GM10847 (cell line): ENCODE measurements around the gene PHLDB1.

Experiments
- POLR2A ChIP-seq: IDR thresholded peaks from 2 replicates; pipeline ENCODE4 v1.6.1; 2011; ENCODE audit not compliant: insufficient read length; ENCODE audit errors: extremely low read depth

Gene PHLDB1

DNA sequence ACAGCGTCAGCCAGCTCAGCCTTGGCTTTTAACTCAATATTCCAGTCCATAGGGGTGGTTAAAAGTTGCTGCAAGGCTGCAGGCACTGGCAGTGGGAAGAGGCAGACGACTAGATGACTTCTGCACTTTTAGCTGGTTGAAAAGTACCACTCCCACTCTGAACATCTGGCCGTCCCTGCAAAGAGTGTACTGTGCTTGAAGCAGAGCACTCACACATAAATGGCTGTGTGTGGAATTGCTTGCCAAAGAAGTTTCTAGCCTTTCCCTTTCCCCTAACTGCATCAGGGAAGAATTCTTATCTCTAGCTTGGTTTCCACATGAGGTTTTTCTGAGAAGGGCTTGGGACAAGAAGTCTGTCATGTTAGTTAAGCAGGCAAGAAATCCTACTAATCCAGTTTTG lies 5.1 kb upstream of the PHLDB1 start:
- no peak for TF ChIP-seq POLR2A

DNA sequence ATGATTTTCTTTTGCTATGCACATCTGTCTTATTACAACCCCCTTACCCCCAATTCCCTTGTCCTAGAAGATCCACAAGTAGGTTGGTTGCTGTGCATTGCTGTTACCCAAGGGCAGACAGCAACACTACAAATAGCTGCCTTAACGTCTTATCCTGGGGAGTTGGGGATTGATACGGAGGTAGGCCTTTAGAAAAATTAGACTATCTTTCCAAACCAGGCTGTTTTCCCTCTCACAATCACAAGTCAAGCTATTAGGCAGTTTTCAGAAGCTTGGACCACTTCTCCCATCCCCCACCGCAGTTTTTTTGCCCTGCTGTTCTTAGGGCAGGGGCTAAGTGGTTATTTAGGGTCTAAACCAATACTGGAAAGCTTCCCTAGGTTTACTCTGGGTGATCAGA lies 2.8 kb upstream of the PHLDB1 start:
- no peak for TF ChIP-seq POLR2A

DNA sequence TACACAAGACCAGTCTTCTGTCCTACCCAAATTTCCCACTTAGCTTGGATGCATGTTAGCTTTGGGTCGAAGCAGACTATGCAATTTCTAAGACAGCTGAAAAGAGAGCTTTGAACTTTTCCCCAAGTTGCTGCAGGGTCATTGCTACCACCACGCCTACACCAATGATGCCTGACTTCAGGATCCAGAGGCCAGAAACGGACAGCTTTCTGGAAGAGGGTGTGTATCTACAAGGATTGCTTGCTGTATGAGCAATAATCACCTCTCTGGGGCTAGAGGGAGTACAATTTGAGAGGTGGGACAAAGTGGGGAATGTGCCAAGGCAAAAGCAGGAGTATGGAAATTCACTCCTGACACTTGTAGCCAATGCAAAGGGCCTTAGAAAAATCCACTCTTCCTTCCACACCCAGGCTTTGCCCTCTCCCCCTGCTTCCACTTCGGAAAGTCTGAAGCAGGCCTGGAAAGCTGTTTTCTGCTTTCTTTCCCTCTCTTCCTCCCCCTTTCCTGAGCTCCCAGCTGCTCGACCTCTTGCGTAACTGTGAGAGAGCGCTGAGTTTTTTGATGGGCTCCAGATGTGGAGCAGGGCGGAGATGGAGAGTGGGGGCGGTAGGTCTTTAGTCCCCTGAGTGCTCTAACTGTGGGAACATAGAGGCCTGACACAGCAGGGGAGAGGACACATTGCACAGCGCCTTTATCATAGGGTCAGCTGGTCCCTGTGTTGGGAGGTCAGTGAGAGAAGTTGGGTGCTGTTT lies 2.1 kb upstream of the PHLDB1 start:
- TF ChIP-seq POLR2A = no peak

DNA sequence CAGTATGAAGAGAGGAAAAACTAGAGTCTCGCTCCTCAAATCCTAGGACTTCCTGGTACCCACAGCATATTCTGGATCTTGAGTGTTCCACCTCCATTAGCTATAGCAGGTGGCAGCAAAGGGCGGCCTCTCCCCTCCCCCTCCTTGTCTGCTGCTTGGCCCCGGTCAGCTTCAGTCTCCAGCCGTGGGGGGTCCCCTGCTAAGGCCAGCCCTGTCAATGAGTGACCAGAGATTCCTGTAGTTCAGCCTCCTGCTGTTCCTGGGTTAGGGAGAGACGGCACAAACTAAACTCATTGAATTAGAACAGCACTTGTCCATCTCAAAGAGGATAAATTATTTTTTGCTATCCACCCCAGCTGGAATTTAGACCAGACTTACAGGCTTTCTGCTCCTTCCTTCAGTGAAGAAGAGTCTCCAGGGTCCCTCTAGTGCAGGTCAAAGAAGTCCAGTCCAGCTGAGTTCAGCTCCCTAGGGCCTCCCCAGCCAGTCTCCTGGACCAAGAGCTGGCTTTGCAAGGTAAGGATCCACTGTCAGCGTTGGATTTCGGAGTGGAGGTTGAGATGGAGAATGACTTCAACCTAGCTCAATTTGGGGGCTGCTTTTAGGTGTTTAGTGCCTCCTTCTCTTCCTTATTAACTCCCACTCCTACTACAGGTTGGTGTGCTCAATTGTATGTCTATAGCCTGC lies 1.1 kb upstream of the PHLDB1 start:
- TF ChIP-seq POLR2A = no peak

DNA sequence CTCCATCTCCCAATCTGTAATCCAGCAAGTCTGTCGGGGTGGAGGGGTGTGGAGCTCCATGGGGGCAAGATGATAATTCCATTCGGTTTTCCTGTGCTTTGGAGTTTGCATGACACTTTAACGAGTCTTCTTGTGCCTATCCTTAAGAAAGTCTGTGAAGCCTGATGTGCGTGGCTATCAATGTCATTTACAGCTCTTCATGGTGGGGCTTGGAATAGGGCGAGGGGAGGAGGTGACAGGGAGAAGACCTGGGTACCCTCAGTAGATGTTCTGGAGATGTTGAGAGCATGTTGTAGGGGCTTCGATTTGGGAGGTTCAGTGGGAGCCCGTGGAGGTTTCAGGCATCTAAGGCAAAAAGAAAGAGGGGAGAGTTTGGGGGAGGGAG lies 579 bp upstream of the PHLDB1 start:
- TF ChIP-seq POLR2A = no peak

DNA sequence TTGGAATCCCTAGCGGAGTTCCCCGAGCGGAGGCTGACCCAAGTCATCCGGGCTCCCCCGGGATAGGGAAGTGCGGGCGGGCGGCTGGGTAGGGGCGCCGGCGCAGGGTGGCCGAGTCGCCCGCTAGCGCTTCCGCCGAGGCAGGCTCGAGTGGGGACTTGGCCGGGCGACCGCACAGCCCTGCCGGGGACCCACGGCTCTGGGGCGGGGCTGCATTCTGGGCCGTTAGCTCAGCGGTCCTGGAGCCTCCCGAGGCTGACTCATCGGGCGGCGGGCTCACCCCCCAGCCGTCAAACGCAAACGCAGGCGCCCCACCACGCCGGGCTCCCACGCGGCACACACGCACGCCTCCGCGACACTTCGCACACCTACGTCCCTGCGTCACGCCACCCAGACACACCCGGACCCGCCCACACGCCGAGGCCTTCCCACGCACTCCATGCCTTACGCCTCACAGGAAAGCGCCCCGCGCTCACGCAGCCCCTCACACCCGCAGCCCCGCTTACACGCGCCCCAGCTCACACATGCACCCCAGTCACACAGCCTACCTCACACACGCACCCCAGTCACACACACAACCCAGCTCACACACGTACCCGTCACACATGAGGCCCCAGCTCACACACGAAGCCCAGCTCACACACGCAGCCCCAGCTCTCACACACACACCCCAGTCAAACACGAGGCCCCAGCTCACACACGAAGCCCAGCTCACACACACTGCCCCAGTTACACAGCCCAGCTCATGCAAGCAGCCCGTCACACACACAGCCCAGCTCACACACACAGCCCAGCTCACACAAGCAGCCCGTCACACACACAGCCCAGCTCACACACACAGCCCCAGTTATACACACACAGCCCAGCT lies 1.2 kb downstream of the PHLDB1 start:
- TF ChIP-seq POLR2A = no peak

DNA sequence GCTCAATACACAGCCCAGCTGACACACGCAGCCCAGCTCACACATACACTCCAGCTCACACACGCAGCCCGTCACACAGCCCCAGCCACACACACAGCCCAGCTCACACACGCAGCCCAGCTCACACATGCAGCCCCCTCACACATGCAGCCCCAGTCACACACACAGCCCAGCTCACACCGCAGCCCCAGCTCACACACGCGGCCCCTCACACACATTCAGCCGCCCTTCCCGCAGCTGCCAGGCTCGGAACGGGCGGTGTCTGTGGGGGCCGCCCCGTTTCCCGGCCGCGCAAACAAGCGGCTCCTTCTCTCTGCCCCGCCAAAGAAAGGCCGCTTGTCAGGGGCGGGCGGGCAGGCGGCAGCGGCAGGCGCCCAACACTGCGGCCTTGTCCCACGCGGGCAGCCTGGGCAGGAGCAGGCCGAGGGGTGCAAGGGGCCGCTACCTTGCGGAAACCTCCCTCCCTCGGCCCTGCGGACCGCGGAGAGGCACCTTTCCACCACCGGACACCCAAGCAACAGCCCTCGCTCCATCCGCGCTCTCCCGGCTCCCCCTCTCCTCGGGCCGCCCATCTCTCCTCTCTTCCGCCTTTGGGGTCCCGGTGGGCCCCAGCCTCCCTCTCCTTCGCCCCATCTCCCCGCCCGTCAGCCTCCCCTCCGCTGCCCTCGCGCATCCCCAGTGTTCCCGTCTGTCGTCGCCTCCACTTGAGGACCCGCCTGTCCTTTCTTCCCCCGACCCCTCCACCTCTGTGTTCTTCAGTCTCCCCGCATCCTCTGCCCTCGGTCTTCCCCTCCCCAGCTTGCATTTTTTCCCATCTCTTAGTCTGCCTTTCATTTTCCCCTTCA lies 2.2 kb downstream of the PHLDB1 start:
- no peak for TF ChIP-seq POLR2A

DNA sequence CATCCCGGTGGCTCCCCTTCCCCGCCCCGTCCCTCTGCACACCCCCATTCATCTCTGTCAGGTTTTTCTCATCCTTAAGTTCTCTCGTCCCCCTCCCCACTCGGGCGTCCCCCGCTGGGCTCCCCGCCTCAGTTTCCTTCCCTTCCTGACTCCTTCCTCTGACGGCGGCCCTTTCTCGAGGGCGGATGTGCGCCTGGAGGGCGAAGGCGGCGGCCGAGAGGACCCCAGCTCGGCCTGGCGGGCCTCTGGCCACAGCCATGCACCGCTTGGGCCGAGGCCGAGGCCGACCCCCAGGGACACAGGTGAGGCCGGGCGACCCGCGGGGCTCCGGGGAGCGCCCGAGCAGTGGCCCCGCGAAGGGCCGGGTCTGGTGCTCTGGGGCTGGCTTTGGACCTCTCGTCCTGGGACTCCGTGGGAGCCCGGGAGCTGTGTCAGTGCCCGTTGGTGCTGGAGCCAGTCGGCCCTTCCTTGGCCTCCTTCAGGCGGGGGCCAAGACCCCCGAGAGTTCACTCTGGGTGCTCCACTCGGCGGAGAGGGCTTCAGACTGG lies 2.9 kb downstream of the PHLDB1 start:
- no peak for TF ChIP-seq POLR2A

DNA sequence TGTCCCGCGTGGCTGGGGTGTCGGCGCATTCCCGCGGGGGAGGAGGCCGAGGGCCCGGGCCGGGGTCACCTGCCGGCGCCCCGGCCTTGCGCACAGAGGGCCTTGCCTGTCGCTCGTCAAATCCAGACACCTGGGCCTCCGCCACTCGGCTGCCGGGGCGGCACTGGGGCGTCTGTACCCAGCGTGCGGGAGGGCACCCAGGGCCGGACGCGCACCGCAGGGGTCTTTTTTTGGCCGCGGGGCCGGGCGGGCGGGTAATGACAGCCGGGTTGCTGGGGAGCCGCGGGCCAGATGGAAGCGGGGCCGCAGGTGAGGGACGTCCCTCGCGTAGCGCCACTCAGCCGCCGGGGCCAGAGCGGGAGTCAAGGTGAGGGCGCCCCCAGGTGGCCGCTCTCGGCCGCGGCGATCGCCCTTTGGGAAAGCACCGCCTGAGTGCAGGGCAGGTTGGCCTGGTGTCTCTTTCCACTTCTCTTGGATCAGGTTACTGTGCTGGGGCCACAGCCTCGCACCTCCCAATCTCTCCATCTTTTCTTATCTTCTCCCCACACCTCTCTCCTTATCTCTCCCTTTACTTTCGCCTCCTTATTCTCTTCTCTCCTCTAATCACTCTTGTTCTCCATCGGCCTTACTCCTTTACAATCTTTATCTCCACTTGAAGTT lies 3.5 kb downstream of the PHLDB1 start:
- no peak for TF ChIP-seq POLR2A

DNA sequence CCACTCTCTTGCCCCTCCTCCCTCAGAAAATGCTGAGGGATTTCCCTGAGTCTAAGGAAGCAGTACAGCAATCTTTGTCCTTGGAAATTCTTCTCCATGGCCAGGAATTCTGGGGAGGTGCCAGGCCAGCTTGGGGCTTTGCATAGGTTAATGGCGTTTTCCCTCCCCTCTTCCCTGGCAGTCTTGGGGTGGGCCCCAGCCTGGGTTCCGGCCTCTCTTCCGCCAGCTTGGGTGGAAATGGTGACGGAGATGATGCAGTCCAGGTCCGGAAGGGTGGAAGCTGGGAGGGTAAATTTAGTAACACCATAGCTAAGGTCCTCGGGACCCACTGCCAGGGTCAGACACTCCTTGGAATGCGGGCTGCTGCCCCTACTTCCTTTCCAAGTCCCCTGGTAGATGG lies 5.0 kb downstream of the PHLDB1 start:
- TF ChIP-seq POLR2A = no peak

DNA sequence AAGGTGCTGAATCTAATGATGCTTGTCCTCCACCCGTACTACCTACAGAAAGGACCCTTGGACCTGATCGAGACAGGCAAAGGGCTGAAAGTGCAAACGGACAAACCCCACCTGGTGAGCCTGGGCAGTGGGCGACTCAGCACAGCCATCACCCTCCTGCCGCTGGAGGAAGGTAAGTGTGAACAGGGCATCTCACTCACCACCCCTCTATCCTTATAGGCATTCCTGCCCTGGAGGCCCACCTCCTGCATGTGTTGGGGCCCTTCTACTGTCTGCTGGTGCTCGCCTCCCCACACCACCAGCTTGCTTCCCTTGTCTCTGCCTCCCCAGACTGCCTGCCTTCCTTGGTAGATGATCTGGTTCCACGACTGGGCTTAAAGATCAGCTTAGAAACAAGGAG lies 7.1 kb downstream of the PHLDB1 start:
- TF ChIP-seq POLR2A = no peak

DNA sequence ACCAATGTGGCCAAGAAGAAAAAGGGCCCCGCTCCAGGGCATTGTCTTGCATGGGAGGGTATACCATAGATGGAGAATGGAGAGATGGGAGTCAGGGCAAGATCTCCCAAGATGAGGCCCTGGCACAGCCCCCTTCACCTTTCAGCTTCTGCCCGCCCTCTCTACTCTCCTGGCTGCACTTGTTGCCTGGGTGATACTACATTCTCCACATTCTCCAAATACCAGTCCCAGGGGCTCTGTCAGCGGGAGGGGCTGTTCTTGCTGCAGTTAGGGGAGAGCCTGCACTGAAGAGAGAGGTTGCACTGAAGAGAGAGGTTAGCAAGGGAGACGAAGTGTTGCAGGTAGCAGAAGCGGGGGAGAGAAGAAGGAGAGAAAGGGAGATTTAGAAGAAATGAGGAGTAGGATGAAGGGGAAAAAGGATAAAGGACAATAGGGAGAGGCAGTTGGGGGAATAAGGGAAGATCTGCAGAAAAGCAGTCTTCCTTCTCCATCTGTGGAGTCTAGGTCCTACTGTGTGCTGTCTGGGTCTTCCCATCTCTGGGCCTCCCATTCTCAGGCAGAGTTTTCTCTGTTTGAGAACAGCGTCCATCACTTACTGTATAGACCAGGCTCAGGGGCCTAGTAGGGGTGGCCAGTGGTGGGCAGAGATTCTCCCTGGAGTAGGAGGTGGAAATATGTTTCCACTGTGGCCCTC lies 8.0 kb downstream of the PHLDB1 start:
- no peak for TF ChIP-seq POLR2A

DNA sequence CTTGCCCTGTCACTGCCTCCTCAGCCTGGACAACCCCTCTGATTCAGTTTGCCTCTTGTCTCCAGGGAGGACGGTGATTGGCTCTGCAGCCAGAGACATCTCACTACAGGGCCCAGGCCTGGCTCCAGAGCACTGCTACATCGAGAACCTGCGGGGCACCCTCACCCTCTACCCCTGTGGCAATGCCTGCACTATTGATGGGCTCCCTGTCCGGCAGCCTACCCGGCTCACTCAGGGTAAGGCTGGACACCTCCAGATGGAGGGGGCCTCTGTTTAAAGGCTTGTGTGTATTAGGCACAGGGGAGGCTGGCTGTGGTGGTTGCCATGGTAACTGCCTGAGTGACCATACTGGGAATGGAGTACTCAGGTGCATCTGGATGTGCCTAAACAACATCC lies 8.6 kb downstream of the PHLDB1 start:
- TF ChIP-seq POLR2A = no peak

DNA sequence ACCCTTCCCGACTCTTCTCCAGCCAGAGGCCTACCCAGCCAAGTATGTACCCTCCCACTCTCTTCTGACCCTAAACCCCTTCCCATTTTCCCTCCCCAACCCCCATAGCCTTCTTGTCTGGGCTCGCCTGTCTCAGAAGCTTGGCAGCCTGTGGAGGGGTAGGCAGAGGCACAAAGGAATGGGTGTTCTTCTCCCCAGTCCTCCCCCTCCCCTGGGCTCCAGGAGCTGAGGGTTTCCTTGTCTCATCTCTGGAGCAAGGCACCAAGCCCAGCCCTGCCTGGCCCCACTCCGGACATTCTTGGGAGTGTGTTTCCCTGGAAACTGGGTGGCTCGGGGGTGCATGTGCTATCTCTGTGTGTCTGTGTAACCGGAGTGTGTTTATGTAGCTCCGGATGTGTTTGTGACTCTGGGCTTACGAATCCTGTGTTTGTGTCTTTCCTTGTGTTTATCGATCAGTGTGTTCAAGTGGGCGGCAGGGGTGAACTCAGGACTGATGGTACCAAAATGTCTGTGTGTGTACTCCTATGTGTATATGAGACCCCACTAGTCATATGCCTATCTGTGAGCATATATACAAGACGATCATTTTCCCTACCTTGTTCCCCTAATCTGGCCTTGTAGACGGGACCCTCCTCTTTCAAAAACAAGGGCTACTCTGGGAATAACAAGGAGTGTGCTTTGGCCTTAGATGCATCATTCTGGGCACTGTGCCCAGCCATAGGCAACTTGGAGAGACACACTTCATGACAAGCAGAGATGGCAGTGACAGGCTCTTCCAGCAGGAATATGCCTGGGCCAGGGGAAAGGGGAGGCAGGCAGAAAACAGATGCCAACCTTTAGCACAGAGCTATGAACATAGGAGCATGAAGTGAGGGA lies 10.9 kb downstream of the PHLDB1 start:
- no peak for TF ChIP-seq POLR2A
